ENCODE results near the gene MRC2.
"Not testable (repeated sequence)": the region's sequence is repeated elsewhere in the genome, so short reads cannot be mapped to it uniquely, and the experiment has no call there.

The MRC2 gene, protein sequence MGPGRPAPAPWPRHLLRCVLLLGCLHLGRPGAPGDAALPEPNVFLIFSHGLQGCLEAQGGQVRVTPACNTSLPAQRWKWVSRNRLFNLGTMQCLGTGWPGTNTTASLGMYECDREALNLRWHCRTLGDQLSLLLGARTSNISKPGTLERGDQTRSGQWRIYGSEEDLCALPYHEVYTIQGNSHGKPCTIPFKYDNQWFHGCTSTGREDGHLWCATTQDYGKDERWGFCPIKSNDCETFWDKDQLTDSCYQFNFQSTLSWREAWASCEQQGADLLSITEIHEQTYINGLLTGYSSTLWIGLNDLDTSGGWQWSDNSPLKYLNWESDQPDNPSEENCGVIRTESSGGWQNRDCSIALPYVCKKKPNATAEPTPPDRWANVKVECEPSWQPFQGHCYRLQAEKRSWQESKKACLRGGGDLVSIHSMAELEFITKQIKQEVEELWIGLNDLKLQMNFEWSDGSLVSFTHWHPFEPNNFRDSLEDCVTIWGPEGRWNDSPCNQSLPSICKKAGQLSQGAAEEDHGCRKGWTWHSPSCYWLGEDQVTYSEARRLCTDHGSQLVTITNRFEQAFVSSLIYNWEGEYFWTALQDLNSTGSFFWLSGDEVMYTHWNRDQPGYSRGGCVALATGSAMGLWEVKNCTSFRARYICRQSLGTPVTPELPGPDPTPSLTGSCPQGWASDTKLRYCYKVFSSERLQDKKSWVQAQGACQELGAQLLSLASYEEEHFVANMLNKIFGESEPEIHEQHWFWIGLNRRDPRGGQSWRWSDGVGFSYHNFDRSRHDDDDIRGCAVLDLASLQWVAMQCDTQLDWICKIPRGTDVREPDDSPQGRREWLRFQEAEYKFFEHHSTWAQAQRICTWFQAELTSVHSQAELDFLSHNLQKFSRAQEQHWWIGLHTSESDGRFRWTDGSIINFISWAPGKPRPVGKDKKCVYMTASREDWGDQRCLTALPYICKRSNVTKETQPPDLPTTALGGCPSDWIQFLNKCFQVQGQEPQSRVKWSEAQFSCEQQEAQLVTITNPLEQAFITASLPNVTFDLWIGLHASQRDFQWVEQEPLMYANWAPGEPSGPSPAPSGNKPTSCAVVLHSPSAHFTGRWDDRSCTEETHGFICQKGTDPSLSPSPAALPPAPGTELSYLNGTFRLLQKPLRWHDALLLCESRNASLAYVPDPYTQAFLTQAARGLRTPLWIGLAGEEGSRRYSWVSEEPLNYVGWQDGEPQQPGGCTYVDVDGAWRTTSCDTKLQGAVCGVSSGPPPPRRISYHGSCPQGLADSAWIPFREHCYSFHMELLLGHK (N-terminal part only)

DNA sequence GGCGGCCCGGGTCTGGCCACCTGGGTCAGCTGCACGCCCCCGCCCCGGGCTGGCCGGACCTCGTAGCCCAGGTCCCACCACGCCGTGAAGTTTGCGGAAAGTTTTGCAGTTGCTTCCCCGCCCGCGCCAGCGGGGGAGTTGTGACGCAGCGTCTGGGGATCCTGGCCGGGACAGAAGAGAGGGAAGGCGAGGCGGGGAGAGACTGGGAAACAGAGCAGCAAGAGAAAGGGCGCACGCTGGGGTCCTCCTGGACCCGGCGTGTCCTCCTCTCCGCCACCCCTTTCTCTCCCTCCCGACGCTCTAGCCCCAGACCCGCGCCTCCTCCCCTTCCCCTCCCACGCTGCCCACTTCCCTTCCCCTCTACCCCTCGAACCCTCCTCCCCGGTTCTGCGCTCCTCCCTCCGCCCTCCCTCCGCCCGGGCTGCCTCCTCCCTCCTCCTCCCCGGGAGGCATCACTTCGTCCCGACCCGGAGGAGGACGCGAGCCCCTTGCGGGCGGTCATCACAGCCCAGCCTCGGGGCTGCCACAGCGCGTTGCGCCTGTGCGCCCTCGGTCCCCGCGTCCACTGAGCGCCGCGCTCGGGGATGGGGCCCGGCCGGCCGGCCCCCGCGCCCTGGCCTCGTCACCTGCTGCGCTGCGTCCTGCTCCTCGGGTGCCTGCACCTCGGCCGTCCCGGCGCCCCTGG, at the start of gene MRC2:
Gene MRC2, plus strand, starts transcription at position 452 of the 685 bp plus-strand sequence. Its CDS starts 133 bp downstream, at position 585.
- DNase-seq = peak; percentile 24

DNA sequence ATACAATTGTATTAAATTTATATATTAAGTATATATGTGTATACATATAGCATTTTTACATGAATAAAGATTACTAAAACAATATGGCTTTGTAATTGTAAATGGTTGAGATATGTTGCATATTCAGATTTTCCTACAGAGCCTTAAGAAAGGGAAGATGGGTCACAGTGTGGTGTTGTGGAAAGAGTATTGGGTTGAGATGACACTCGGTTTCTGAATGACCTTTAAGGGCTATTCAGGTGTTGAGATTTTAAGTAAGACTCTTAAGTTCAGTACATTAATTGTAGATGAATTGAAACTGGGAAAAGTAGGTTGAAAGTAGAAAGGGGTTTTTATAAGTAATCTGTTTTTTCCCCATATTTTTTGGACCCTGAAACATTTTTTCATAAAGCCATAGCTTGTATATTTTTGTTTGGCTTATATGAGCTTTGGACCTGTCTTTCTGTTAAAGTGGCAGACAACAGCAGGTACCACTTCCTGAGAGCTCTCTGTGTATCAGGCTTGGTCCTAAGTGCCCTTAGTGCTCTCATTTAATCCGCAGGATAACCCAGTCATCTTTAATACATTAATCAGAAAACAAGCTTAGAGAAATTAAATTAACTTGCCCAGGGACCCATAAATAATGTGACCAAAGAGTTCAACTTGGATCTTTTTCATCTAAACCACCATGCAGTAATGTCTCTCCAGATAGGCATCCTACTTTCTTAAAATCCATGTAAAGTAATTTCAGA, 48.5 kb upstream of the MRC2 start:
- DNase-seq = no peak

DNA sequence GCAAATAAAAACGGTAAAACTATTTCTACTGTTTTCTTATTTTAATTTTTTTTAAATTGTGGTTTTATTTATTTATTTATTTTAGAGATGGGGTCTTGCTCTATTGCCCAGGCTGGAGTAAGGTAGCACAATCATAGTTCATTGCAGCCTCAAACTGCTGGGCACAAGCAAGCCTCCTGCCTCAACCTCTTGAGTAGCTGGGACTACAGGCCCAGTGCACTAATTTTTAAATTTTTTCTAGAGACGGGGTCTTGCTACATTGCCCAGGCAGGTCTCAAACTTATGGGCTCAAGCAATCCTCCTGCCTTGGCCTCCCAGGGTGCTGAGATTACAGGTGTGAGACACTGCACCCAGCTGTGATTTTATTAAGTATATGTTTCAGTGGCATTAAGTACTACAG, 46.5 kb upstream of the MRC2 start:
- no peak for DNase-seq

DNA sequence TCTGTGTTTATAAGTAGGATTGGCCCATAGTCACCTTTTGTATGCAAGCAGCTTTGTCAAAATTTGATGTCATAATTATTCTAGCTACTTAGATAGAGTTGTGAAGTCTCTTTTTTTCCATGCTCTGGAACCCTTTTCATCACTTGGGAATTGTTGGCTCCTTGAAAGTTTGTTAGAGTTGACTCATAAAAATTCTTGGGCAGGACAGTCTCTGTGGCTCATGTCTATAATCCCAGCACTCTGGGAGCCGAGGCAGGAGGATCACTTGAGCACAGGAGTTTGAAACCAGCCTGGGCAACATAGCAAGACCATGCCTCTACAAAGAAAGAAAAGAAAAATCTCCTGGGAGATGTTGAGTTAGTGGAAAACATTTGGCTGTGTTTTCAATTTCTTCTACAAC, 45.7 kb upstream of the MRC2 start:
- no peak for DNase-seq

DNA sequence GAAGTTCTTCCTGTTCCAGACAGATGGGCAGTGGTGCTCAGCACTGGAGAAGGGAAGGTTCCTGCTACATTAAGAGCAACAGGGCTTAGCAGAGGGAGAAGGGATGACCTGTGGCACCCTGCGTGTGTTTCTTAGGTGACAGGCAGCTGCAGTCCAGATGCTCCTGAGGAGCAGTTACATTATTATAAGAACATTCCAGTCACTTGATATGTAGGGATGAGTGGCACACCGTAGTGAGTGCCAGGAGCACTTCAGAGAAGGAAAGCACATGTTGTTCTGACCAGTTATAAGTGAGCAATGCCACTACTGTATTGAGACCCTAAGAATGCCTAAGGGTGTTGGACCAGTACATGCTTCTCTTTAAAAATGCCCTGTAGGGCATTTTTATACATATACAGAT, 39.9 kb upstream of the MRC2 start:
- DNase-seq = no peak

DNA sequence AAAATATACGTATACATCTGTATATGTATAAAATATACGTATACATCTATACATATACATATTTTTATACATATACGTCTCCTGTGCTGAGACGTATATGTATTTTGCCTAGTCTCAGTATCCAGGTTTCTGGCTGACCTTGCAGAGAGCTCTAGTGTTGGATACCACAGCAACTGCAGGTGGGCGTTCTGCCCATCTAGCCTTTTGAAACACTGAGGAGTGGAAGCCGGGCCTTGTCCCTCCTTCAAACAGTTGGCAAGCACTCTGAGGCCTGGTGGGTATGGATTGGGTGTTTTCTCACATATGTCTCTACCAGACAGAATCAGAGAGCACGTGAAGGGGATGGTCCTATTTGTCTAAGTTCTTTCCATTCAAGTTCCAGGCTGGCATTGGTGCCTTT, 39.4 kb upstream of the MRC2 start:
- no peak for DNase-seq

DNA sequence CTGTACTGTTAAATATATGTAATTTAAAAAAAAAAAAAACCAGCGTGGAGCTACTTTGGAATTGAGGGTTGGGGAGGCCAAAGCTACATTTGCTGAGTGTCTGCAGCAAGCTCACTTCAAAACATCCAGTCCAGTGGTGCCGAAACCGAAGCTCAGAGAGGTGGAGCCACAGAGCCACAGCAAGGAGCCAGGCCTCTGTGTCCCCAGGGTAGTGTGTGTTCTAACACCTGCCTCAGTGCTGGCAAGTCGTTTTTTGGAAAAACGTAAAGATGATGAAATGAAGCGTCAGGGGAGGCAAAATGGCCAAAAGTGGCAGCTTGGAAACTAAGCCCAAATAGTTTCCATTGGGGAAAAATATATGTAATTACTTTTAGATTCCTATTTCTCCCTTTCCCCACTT, 36.1 kb upstream of the MRC2 start:
- DNase-seq = no peak

DNA sequence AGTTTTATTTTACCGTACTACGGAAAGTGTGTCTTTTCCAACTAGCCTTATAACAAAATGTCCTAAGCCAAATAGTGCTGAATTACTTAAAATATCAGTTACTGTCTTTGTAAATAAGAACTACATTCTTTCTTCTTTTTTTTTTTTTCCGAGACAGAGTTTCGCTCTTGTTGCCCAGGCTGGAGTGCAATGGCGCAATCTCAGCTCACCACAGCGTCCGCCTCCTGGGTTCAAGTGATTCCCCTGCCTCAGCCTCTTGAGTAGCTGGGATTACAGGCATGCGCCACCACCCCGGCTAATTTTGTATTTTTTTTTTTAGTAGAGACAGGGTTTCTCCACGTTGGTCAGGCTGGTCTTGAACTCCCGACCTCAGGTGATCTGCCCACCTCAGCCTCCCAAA, 35.6 kb upstream of the MRC2 start:
- DNase-seq = not testable (repeated sequence)

DNA sequence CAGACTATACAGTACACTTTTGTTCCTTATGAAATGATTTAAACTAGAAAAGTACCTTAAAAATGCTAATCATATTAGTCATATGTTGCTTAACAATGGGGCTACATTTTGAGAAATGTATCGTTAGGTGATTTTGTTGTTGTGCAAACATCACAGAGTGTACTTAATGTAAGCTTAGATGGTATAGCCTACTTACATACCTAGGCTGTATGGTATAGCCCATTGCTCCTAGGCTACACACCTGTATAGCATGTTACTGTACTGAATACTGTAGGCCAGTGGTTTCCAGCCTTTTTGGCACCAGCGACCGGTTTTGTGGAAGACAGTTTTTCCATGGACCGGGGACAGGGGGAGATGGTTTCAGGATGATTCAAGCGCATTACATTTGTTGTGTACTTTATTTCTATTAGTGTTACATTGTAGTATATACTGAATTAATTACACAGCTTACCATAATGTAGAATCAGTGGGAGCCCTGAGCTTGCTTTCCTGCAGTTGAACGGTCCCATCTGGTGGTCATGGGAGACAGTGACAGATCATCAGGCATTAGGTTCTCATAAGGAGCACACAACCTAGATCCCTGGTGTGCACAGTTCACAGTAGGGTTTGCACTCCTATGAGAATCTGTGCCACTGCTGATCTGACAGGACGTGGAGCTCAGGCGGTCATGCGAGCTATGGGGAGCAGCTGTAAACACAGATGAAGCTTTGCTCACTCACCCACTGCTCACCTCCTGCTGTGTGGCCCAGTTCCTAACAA, 35.0 kb upstream of the MRC2 start:
- peak; percentile 33 for DNase-seq

DNA sequence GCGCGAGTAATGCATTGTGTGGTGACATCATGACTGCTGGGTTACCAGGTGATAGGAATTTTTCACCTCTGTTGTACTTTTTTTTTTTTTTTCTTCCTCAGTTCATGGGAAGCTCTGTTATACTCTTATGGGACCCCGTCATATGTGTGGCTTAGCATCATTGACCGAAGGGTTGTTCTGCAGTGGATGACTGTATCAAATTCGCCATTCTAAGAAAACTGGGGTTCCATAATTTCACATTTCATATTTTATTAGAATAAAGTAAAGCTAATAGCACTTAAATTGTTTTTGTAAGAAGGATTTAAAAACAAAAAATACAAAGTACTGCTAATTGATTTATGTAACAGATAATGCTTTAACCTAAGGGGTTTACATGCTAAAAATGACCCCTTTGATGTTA, 32.0 kb upstream of the MRC2 start:
- DNase-seq = no peak

DNA sequence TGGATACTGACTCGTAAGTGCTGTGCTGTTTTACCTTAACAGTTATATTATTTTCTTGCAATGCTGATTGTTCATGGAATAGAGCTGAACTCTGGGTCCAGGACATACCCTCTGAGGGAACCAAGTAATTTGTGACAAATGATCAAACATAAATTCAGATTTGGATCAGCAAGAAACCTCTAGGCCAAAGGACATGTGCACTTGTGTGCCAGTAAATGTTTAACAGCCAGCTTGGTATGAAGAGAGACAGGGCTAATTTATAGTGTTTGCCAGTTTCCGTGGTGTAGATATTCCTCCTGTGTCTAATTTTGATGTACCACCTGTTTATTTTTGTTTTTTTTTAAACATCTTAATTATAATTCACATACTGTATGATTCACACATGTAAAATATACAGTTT, 30.8 kb upstream of the MRC2 start:
- DNase-seq = no peak

DNA sequence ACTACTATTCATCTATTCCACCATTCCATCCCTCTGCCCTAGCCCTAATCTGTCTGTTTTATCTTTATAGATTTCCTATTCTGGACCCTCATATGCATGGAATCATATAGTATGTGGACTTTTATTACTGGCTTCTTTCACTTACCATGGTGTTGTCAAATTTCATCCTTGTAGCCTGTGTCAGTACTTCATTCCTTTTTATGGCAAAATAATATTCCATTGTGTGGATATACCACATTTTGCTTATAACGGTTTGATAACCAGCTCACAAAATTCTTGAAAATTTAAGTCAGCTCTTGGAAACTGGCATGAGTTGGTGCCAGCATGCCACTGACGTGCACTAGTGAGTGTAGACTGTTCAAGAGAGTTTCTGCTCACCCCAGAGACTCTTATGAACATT, 30.3 kb upstream of the MRC2 start:
- DNase-seq = no peak

DNA sequence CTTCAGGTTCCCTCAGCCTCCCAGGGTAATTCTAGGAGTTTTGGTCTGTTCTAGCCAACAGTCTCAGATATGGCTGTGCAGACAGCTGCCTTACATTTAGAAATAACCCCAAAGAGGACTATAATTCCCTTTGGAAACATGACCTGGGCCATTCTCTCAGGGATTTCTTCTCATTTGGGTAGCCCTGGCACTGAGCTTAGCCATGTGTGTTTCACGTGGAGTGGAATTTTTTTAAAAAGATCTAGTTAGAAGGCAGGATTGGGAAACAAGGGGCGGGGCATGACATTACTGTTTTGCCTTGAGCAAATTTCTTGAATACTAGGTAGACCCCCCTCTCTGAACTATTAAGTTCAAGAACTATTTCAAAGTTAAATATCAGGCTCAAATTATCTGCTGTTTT, 29.6 kb upstream of the MRC2 start:
- no peak for DNase-seq

DNA sequence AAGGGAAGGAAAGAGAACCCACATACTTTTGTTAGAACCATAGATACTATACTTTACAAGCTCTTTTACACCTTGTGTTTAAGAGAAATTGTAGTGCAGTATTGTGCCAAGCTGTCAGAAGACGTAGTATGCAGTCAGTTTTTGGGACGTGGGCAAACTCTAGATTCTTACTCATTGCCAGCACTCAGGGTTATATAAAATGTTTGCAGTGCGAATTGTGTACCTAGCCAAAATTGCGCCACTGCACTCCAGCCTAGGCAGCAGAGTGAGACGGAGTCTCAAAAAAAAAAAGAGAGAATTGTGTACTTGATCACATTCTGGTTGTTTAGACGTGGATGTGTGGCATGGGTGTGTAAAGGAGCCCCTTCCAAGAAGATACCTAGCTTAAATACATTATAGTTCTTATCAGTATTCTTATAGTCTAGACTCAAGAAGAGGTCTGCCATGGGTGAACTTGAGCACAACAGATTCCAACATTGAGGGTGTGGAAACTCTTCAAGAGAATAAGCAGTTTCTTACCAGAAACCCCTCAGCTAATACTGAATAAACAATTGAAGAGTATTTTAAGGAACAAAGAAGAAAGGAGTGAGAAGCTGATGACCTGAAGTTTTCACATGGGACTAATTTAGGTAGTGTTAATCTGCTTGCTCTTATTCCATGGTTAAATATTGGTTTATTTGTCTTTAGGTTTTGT, 27.4 kb upstream of the MRC2 start:
- no peak for DNase-seq

DNA sequence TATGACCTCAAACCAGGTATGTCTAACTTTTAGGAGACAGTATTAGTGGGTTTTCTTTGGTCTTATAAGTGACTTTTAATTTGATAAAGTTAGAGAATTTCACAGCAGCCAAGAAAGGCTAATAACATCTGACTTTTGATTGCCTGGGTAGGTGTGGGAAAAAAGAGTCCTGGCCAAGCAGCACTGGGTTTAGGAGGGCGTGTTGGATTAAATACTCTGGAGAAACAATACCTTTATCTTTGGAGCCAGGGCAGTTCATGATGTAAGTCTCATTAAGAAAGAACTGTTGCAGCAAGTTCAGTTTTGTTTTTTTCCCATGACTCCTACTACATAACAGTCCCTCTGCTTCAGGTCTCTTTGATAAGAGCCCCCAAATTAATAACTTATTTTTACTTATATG, 26.7 kb upstream of the MRC2 start:
- DNase-seq = no peak

DNA sequence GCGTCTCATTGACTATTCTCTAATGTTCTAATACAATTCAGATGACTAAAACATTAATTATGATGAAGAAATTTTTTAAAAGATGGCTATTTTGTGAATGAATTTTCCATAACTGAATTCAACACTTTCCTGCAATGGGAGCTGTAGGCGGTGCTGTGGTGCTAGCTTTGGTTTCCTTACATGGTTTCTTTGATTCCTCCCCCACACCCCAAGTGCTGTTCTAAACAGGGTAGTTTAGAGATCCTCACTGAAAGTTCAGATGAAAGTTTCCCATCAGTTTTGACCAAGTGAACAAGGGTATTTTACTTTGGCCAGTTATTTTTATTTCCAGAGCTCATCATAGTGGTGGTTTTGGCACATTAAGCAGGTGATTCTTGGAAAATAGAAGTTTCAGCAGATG, 26.0 kb upstream of the MRC2 start:
- no peak for DNase-seq

DNA sequence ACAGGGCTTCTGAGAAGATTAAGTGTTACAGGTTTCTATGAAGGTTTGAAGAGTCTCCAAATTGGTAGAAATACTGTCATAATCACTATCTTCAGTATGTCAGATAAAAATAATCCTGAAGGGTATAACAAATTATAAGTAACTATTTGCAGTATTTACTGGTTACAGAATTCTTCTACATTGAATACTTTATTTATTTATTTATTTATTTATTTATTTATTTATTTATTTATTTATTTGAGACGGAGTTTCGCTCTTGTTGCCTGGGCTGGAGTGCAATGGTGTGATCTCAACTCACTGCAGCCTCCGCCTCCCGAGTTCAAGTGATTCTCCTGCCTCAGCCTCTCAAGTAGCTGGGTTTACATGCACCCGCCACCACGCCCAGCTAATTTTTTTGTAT, 23.7 kb upstream of the MRC2 start:
- not testable (repeated sequence) for DNase-seq

DNA sequence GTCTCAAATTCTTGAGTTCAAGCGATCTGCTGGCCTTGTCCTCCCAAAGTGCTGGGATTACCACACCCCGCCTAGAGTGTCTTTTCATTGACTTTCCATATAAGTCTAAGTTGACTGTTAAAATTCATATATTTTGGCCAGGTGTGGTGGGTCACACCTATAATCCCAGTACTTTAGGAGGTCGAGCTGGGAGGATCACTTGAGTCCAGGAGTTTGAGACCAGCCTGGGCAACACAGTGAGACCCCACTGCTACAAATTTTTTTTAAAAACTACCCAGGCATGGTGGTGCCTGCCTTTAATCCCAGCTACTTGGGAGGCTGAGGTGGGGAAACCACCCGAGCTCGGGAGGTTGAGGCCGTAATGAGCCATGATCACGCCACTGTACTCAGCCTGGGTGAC, 21.9 kb upstream of the MRC2 start:
- no peak for DNase-seq

DNA sequence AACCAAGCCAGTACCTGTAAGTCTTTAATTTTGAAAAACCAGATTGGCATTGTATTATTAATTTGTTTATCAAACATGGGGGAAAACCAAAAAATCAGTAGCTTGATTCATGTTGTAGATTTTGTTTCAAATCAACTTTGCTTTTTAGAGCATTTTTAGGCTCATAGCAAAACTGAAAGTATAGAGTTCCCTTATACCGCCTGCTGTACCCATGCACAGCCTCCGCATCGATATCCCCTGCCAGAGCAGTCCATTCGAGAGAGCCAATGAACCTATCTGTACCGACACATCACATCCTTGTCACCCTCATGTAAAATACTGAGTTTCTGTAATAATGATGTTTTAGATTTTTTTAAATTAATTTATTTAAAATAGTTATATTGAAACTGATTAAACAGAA, 16.2 kb upstream of the MRC2 start:
- DNase-seq = no peak

DNA sequence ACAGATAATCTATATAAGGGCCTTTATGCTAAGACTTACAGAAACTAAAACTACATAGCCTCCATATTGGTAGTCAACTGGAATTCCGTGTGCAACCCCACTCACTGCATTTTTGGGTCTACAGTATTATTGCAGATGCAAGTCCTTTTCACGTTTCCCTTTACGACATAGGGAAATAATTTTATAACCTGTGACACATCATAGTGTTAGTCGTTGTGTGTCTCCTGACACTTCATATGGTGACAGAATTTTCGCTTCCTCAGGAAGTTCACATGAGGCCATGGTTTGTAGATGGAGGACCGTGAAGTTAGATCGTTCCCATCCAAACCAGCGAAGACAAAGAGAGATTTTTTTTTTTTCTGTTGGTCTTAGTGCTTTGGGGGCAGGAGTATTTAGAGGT, 15.7 kb upstream of the MRC2 start:
- no peak for DNase-seq

DNA sequence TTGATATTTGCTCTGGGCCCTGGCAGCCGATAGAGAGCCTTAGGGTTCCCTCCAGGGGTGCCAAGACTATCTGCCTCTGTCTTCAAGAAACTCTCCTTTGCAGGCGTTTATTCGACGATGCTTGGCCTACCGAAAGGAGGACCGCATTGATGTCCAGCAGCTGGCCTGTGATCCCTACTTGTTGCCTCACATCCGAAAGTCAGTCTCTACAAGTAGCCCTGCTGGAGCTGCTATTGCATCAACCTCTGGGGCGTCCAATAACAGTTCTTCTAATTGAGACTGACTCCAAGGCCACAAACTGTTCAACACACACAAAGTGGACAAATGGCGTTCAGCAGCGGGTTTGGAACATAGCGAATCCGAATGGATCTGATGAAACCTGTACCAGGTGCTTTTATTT, 15.2 kb upstream of the MRC2 start:
- DNase-seq = not testable (repeated sequence)
